Stimulated activated CD8-positive, alpha-beta memory T cell treated with anti-CD3 and anti-CD28 coated beads, Interleukin-2, amount 100 ng/mL, for 1 hour (primary cell): ENCODE results near the gene SNRPA1.

ENCODE experiments used
- DNase-seq, 2 donors: peaks; one replicate each; pipeline ENCODE4 v3.0.0-alpha.2; 2020; ENCODE audit warnings: low read depth in 2 of 2

The SNRPA1 gene

DNA sequence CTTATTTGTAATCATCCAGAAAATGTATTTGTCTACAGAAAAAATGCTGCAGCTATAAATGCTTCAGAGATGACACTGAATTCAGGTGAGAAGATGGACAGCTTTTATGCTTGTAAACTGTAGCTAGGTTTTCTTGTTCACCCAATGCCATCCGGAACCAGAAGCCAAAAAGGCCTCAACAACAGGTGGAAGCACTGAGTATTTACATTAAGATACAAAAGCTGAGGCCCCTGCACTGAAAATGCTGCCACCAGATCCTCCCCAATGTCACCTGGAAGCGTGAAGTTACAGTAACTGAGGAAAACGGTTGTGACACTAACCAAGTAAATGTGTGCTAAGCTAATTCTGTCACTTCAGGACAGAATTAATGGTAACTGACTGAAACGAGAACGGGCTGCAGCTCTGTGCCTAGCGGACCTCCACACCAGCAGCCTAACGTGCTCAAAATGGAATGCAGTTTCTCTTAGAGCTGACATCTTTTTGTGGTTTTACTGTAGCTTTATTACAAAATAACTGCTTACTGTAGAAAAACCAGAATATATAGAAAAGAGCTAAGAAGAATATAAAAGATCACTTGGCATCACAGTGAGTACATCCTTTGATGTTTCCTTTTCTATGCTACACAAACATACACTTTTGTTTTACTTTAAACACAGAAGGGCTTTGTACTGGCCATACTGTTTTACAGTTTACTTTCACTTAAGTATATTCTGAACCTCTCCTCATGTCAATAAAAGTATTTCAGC is 50.8 kb downstream of the SNRPA1 start:
- no peak for DNase-seq

GRCh38 chr15:101243420-101243819 is 51.6 kb downstream of the SNRPA1 start:
- DNase-seq: no peak

GRCh38 chr15:101242999-101243336 is 52.1 kb downstream of the SNRPA1 start:
- DNase-seq: no peak

DNA sequence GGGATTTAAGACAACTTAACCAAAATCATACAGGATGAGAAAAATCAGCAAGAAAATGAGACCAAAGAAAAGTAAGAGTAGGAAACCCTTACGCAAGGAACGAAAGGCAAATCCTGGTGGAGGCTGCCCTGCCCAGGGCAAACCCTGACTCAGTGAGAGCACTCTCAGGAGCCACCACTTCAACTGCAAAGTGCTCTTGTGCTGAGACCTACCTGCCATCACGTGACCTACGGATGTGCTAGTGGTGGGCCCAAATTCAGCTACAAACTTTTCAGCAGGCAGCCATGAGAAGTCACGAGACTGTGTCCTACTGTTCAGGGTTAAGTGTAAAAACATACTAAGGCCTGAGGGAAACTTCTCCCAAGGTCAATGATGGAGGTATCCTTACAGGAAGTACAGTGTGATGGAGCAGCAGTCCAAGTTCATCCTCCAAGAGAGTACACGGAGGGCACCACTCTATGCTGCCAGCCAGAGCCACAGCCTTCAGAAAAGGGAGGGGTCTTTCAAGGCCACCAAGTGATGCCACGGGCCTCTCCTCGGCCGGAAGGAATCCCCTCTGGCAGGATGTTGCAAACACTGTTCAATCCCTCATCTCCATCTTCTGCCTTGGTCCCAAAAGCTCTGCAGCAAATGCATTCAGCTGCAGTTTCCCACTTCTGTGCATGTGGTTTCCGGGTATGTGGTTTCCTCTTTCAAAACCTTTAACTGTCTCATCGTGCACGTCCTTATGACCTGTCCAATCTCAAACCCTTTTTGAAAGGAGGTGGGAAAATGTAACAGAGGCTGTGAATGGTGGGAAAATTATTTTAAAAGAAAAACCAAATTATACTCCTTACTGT is 52.7 kb downstream of the SNRPA1 start:
- peak; percentile 19 to 53 for DNase-seq

- no peak for DNase-seq
Measured at GRCh38 chr15:101240358-101240757, 54.7 kb downstream of the SNRPA1 start.

DNA sequence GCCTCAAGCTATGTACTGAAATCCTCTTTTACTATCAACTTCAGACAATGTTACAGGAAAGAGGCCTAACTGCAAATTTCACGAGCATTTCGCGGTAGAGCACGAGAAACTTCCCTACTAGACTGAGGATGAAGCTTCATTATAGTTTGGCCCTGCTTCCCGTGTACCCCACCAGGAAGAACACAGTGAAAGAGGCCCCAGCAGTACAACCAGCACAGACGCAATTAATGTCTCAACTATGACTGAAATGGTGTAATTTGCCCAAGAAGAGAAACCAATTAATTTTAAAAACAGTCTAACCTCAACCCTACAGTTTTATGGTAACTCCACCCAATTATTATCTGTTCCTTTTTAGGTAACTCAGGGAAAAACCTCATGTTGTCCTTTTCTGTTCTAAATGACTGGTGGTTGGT is 55.3 kb downstream of the SNRPA1 start:
- no peak for DNase-seq

DNA sequence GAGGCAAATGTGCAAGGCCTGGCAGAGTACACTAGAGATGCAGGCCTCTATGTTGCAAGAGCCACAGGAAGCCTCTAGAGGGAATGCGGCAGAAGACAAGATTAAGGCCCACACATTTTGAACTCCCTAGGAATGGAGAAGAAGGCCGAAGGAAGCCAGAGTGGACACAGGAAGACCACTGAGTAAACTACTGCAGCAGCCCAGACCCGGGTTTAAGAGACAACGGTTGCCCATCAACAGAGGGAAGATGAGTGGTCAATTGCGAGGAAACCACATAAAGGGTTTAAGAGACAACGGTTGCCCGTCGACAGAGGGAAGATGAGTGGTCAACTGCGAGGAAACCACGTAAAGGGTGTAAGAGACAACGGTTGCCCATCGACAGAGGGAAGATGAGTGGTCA is 57.8 kb downstream of the SNRPA1 start:
- no peak for DNase-seq

- DNase-seq: no peak
Measured at GRCh38 chr15:101233651-101234280, 61.3 kb downstream of the SNRPA1 start.

- DNase-seq: no peak
Measured at GRCh38 chr15:101232677-101233076, 62.4 kb downstream of the SNRPA1 start.
